Adipocyte (in vitro differentiated cells): Measurements from ENCODE around the gene DMTF1.

ENCODE experiments used
- DNase-seq: peaks from one replicate; pipeline ENCODE4 v3.0.0-alpha.2; 2015; ENCODE audit warnings: low read depth
- H3K27me3 ChIP-seq: replicated peaks from 2 replicates; pipeline ENCODE4 v1.7.0; 2013; ENCODE audit warnings: mild to moderate bottlenecking, low read length, moderate library complexity; ENCODE audit not compliant: control insufficient read depth, insufficient read depth
- H3K36me3 ChIP-seq: 2 replicates; pipeline ENCODE4 v1.7.0; 2013; ENCODE audit warnings: low read length, mild to moderate bottlenecking, moderate library complexity; ENCODE audit not compliant: control insufficient read depth, insufficient read depth, severe bottlenecking
- H3K4me1 ChIP-seq: 2 replicates; pipeline ENCODE4 v1.7.0; 2013; ENCODE audit warnings: mild to moderate bottlenecking, low read length, moderate library complexity; ENCODE audit not compliant: control insufficient read depth, insufficient read depth
- H3K4me3 ChIP-seq: 2 replicates; pipeline ENCODE4 v1.7.0; 2013; ENCODE audit warnings: mild to moderate bottlenecking, low read length, moderate library complexity
- H3K9ac ChIP-seq: 2 replicates; pipeline ENCODE4 v1.7.0; 2013; ENCODE audit warnings: mild to moderate bottlenecking, low read length, moderate library complexity
- H3K9me3 ChIP-seq: 2 replicates; pipeline ENCODE4 v1.7.0; 2013; ENCODE audit warnings: mild to moderate bottlenecking, low read length, moderate library complexity; ENCODE audit not compliant: control insufficient read depth

The DMTF1 gene

DNA sequence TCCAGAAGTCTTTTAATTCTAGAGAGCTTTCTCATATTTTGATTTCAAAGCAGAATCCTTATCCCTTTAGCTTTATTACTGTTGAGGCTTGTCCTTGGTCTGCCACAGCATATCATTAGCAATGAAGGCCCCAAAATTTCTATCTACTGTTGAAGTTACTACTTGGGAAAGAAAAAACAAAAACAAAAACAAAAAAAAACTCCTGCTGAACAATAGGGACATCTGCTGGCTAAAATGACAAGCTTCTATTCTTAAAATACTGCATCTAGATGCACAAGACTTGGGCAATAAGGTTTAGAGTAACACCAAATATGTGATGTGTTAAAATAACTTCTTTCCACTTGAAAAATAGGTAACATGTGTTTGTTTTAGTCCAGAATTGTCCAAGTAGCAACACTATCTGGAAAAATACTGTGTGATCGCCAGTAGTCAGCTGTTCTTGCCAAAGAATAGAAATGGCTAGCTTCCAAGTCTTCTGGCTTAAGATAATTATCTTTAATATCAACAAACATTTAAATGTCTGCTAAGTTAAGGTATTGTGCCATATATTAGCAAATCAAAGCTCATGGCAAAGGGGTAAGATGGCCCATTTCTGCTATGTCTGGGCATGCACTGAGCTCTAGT, 3.8 kb upstream of the DMTF1 start:
- H3K36me3 ChIP-seq, result no peaks in the 10 kb centered on the region
- DNase-seq, result peak; percentile 83
- H3K4me3 ChIP-seq, result no peak overlapping the region
- H3K9ac ChIP-seq, result peak overlapping the region; percentile 18
- no peaks in the 10 kb centered on the region for H3K27me3 ChIP-seq
- H3K9me3 ChIP-seq, result no peaks in the 10 kb centered on the region
- H3K4me1 ChIP-seq, result peaks cover 9% of the 10 kb centered on the region

DNA sequence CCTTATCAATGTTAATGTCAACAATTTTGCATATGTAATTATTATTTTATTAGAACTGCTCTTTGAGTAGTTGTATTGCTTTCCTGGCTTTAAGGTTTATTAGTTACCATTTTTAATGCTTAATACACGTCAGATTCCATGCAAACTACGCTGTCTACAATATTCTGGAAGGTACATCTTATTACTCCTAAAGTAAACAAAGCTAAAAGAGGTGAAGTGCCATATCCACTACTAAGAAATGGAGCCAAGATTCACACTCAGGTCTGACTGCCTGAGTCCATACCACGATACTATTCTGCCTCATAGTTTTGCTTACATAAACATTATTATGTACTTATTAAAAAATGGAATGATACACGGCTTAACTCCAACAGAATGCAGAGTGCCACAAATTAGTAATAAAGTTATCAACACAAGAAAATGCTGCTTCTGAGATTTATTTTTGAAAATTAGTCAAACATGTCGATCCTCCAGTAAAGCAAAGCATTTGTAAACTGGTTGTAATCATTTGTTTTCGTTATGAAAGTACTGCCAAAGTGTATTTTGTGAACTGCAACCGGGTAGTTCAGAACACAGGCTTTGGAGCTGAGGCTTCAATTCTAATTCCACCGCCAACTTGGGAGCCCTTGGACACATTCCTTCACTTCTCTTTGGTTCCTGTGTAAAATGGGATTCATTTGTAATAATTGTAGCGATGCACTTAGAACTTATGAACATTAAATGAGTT, 1.1 kb upstream of the DMTF1 start:
- H3K9ac ChIP-seq, result peak overlapping the region; percentile 98

DNA sequence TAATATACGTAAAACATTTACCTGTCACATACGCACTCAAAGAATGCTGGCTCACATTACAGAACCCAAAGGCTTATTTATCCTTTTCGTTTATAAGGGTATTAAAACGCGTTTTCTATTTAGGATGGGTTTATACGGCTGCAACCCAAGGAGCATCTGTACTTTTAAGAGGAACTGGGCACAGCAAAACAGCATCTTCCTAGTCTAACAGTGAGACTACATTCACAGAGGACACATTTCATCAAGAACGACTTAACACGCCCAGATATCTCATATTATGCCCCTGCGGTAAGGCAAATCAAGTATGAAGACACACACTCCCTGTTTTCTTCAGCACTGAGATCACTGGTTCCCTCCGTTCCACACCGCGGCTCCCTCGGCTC, 533 bp upstream of the DMTF1 start:
- H3K4me1 ChIP-seq, result peaks cover 36% of the 10 kb centered on the region
- no peaks in the 10 kb centered on the region for H3K9me3 ChIP-seq
- H3K36me3 ChIP-seq, result no peaks in the 10 kb centered on the region
- peak overlapping the region; percentile 84 for H3K4me3 ChIP-seq
- DNase-seq, result no peak
- peak overlapping the region; percentile 98 for H3K9ac ChIP-seq
- H3K27me3 ChIP-seq, result no peaks in the 10 kb centered on the region

More for the DNA sequence above, 1.1 kb upstream of the DMTF1 start:
- Histone ChIP-seq H3K36me3 (no peaks in the 10 kb centered on the region), H3K9me3 (no peaks in the 10 kb centered on the region), H3K4me3 (peak overlapping the region; percentile 84), H3K4me1 (peaks cover 31% of the 10 kb centered on the region), H3K27me3 (no peaks in the 10 kb centered on the region)
- peak; percentile 19 for DNase-seq

DNA sequence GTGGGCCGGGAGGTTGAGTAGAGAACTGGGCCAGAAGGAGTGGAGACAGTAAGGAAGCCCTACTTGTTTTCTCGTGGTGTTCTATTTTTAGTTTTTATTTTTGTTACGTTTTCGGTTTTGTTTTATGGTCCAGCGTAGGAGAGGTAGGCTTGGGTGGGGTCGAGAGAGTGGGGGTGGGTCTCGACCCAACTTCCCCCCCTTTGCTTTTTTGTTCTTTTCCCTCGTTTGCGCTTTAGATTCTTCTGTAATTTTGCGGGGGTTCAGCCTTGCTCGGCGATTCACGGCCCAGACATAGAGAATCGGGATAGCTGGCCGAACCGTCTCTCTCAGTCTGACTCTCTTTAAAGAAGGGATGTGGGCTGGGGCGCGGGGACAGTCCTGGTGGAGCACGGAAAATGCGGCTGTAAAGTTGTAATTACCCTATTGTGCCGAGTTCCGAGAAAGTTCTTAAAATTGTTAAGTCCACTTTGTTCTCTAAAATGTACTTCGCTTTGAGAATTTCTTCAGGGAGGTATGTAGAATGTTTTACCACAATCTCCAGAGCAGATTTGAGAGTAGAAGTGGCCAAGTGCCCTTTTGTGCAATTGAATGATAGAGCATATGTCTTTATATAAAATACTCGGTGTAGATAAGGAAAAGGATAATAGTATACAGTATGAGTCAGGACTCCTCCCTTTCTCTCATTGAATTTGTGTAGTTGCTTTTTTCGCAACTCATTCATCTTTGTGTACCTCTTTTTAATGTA, 816 bp downstream of the DMTF1 start:
- H3K27me3 ChIP-seq, result no peaks in the 10 kb centered on the region
- H3K4me1 ChIP-seq, result peaks cover 44% of the 10 kb centered on the region
- H3K9me3 ChIP-seq, result no peaks in the 10 kb centered on the region
- DNase-seq, result peak; percentile 65
- H3K4me3 ChIP-seq, result peak overlapping the region; percentile 84
- peak overlapping the region; percentile 98 for H3K9ac ChIP-seq
- H3K36me3 ChIP-seq, result no peaks in the 10 kb centered on the region

DNA sequence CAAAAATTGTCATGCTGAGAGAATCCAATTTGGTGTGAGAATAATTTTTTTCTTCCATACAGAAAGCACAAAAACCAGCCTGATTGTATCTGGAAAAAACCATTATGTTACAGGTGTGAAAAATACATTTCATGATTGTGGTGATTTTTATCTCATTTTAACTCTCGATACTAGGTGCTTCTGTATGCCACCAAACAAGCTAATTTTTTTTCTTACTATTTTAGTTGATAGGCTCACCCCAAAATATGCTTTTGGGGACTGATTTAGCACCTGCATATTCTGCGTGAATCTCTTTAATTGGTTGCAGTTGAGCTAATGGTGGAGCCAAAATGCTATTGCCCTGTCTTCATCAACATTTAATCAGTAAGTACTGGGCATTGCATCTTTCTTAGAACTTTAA, 1.9 kb downstream of the DMTF1 start:
- no peak for DNase-seq
- no peaks in the 10 kb centered on the region for H3K27me3 ChIP-seq
- no peaks in the 10 kb centered on the region for H3K9me3 ChIP-seq
- peak overlapping the region; percentile 98 for H3K9ac ChIP-seq
- H3K4me1 ChIP-seq, result peaks cover 44% of the 10 kb centered on the region
- H3K36me3 ChIP-seq, result no peaks in the 10 kb centered on the region
- H3K4me3 ChIP-seq, result peak overlapping the region; percentile 84

DNA sequence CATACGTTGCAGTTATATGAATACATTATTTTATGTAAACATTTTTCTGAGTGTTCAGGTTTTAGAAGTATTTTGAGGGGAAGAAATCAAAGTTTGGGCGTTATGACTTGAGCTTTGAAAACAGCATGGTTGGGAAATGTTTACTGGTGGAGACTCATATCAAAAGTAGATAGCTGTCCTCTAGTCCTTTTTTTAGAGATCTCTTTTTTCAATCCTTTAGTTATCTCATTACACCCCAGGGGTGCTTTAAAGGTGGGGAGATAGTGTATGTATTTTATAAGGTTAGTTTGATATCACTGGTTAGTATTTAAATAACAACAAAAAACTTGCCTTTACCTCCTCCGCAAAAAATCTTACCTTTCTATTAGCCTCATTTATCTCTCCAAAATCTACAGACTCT, 2.3 kb downstream of the DMTF1 start:
- Histone ChIP-seq H3K9ac (peak overlapping the region; percentile 98), H3K4me3 (peak overlapping the region; percentile 84), H3K4me1 (peaks cover 44% of the 10 kb centered on the region), H3K27me3 (no peaks in the 10 kb centered on the region), H3K36me3 (no peaks in the 10 kb centered on the region), H3K9me3 (no peaks in the 10 kb centered on the region)
- peak; percentile 23 for DNase-seq

DNA sequence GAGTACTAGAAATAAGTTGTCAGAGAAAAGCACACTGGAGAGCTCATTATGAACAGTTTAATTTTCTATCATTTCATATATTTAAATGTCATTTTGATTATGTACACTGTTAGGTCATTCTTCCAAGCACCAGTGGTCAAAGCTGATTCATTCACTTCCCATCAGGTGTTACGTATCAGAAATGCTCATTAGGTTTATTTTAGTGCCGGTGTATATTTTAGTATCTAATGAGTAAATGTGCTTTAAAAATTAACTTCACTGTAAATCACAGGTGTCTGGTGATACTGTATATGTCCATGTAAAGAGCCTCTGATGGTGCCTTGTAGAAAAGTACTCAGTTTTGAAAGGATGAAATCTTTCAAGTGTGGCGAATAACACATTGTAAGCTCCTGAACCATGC, 3.5 kb downstream of the DMTF1 start:
- Histone ChIP-seq H3K27me3 (no peaks in the 10 kb centered on the region), H3K9ac (no peak overlapping the region), H3K4me3 (peak overlapping the region; percentile 64), H3K9me3 (no peaks in the 10 kb centered on the region), H3K36me3 (no peaks in the 10 kb centered on the region), H3K4me1 (peaks cover 44% of the 10 kb centered on the region)
- DNase-seq, result no peak

DNA sequence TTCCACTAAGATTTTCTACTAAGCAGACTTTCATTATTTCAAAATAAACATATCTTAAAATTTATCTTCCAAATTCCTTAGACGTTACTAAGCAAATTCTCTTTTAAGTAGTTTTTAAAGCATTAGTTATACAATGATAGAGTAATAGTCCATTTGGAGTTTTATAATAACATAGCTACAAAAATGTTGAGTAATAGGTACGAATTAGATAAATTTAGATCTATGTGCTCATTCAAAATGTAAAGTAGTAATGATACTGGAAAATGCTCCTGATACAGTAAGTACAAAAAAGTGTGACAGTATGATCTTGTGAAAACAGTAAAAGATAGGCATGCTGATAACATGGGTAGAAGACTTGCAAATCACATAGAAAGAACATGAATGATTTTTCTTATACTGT, 4.5 kb downstream of the DMTF1 start:
- peak overlapping the region; percentile 64 for H3K4me3 ChIP-seq
- H3K9me3 ChIP-seq, result no peaks in the 10 kb centered on the region
- H3K27me3 ChIP-seq, result no peaks in the 10 kb centered on the region
- H3K4me1 ChIP-seq, result peaks cover 35% of the 10 kb centered on the region
- no peak overlapping the region for H3K9ac ChIP-seq
- no peaks in the 10 kb centered on the region for H3K36me3 ChIP-seq
- peak; percentile 25 for DNase-seq

DNA sequence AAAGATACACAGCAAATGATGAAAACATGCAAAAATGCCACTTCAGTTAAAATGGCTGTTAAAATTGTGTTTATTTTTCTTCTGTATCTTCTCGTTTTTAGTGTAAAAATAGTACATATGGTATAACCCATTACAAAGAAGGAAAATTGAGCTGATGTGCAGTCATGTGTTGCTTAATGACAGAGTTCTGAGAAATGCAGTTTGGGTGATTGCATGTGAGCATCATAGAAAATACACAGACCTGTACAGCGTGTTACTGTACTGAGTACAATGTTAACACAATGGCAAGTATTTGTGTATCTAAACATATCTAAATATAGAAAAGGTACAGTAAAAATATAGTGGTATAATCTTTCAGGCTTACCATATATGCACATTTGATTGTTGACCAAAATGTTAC, 7.3 kb downstream of the DMTF1 start:
- Histone ChIP-seq H3K4me3 (no peak overlapping the region), H3K4me1 (peaks cover 28% of the 10 kb centered on the region), H3K36me3 (peaks cover 14% of the 10 kb centered on the region), H3K27me3 (no peaks in the 10 kb centered on the region), H3K9me3 (no peaks in the 10 kb centered on the region), H3K9ac (no peak overlapping the region)
- DNase-seq, result no peak

DNA sequence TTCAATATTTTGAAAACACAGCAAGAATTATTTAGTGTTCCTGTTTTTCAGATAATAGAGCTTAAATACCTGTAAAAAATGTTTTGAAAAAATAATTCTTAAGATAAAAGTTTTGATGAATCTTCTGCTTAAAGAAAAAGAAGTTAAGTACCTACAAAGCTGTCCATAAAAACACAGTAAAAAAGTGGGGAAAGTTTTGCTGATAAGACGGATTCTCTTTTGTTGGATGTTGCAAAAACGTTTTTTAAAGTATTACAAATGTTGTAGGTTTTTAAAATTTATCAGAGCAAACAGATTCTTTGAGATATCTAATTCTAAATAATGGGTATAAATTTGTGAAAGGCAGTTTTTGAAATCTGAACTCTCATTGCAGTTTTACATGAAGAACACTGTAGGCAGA, 12.2 kb downstream of the DMTF1 start:
- Histone ChIP-seq H3K9me3 (no peaks in the 10 kb centered on the region), H3K4me3 (no peak overlapping the region), H3K36me3 (peaks cover 63% of the 10 kb centered on the region), H3K4me1 (no peaks in the 10 kb centered on the region), H3K27me3 (no peaks in the 10 kb centered on the region), H3K9ac (no peak overlapping the region)
- DNase-seq, result no peak

DNA sequence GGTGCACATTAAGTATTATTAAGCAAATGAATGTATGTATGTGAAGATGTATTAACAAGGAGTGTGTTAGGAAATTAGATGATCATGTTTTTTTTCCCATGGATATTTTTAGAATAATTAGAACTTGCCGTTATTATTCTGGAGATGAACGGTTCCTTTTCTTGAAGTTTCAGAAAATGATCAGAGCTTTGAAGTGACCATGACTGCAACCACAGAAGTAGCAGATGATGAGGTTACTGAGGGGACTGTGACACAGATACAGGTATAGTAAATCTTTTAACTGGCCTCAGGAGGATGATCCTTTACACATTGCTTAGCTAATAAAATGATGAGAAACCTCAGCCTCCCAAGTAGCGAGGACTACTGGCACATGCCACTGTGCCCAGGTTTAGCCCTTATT, 18.6 kb downstream of the DMTF1 start:
- H3K36me3 ChIP-seq, result peaks cover 100% of the 10 kb centered on the region
- H3K27me3 ChIP-seq, result no peaks in the 10 kb centered on the region
- H3K4me3 ChIP-seq, result no peak overlapping the region
- no peak for DNase-seq
- no peak overlapping the region for H3K9ac ChIP-seq
- H3K9me3 ChIP-seq, result no peaks in the 10 kb centered on the region
- H3K4me1 ChIP-seq, result no peaks in the 10 kb centered on the region
